Liver (tissue), 9 donors: Measurements from ENCODE around the gene TOMM7. TPM values are rescaled to one million over a fixed set of nuclear protein-coding genes. Genes with fewer than 3 reads are reported as not detected.

Source experiments
- DNase-seq: peaks from one replicate; pipeline ENCODE4 v3.0.0-alpha.2; 2017; ENCODE audit warnings: low spot score
- H3K27ac ChIP-seq, 2 donors: one replicate each; pipeline ENCODE4 v1.7.0; 2013; ENCODE audit warnings: inconsistent platforms in 2 of 2, low read length in 2 of 2, control low read depth in 1 of 2, low read depth in 1 of 2, mild to moderate bottlenecking in 1 of 2
- H3K27me3 ChIP-seq, 4 donors: one replicate each; pipeline versions ENCODE4 v1.6.1 to v1.7.0; 2013; ENCODE audit warnings: low read length in 3 of 4, inconsistent platforms in 1 of 4, mild to moderate bottlenecking in 1 of 4, moderate library complexity in 1 of 4; ENCODE audit not compliant: control insufficient read depth in 4 of 4, insufficient read depth in 4 of 4
- H3K36me3 ChIP-seq, 4 donors: one replicate each; pipeline versions ENCODE4 v1.6.1 to v1.7.0; 2013; ENCODE audit warnings: low read length in 3 of 4, mild to moderate bottlenecking in 3 of 4, low read depth in 1 of 4, moderate library complexity in 1 of 4; ENCODE audit not compliant: control insufficient read depth in 4 of 4, insufficient read depth in 3 of 4
- H3K4me1 ChIP-seq, 4 donors: one replicate each; pipeline versions ENCODE4 v1.6.1 to v1.7.0; 2013; ENCODE audit warnings: low read length in 3 of 4, mild to moderate bottlenecking in 3 of 4, moderate library complexity in 1 of 4; ENCODE audit not compliant: control insufficient read depth in 4 of 4, insufficient read depth in 4 of 4
- H3K4me3 ChIP-seq, 3 donors: one replicate each; pipeline versions ENCODE4 v1.6.1 to v1.7.0; 2013; ENCODE audit warnings: low read length in 3 of 3, control low read depth in 1 of 3, low read depth in 1 of 3, mild to moderate bottlenecking in 1 of 3
- H3K9ac ChIP-seq, 2 donors: one replicate each; pipeline ENCODE4 v1.7.0; 2013; ENCODE audit warnings: low read length in 2 of 2, mild to moderate bottlenecking in 2 of 2, moderate library complexity in 2 of 2, control low read depth in 1 of 2, low read depth in 1 of 2
- H3K9me3 ChIP-seq, 4 donors: one replicate each; pipeline versions ENCODE4 v1.6.1 to v1.7.0; 2013; ENCODE audit warnings: low read length in 3 of 4; ENCODE audit not compliant: control insufficient read depth in 4 of 4
- EGR1 ChIP-seq, 2 donors: IDR thresholded peaks; 2 replicates each; pipeline ENCODE4 v1.6.1; 2016 to 2018; ENCODE audit warnings: antibody characterized with exemption in 2 of 2, low read depth in 2 of 2
- FOXA1 ChIP-seq: IDR thresholded peaks from 2 replicates; pipeline ENCODE4 v1.6.1; 2016; ENCODE audit warnings: antibody characterized with exemption
- GABPA ChIP-seq, 2 donors: IDR thresholded peaks in 1 of 2; conservative IDR thresholded peaks in 1 of 2; 2 replicates each; pipeline ENCODE4 v1.6.1; 2016; ENCODE audit warnings: antibody characterized with exemption in 2 of 2, mild to moderate bottlenecking in 1 of 2, moderate library complexity in 1 of 2
- HNF4G ChIP-seq: IDR thresholded peaks from 2 replicates; pipeline ENCODE4 v1.6.1; 2016; ENCODE audit warnings: antibody characterized with exemption
- RXRA ChIP-seq, 2 donors: IDR thresholded peaks; 2 replicates each; pipeline ENCODE4 v1.6.1; 2017 to 2018; ENCODE audit warnings: antibody characterized with exemption in 2 of 2, mild to moderate bottlenecking in 1 of 2
- TAF1 ChIP-seq: conservative IDR thresholded peaks from 2 replicates; pipeline ENCODE4 v1.6.1; 2016; ENCODE audit warnings: antibody characterized with exemption, mild to moderate bottlenecking
- YY1 ChIP-seq: IDR thresholded peaks from 2 replicates; pipeline ENCODE4 v1.6.1; 2016; ENCODE audit warnings: antibody characterized with exemption, mild to moderate bottlenecking
- whole genome bisulfite sequencing: extraction: QIAGEN DNeasy Blood & Tissue Kit; methylation state at CpG from one replicate; pipeline ENCODE4 v1.1.7; 2013; 5-methylcytosine and 5-hydroxymethylcytosine counted together
- polyA plus RNA-seq, 2 donors: library from polyadenylated mRNA; stranded (reverse) in 1 of 2; unstranded in 1 of 2; fragments of 200-250 nt in 1 of 2; fragments of >200 nt in 1 of 2; fragmentation: Nextera tagmentation in 1 of 2; extraction: Ambion mirVana in 1 of 2; gene quantifications; one replicate each; pipeline versions ENCODE4 v1.2.1 to v1.2.3, GENCODE V29; 2013 to 2015
- total RNA-seq, 2 donors: library from RNA; depleted of rRNA; stranded (reverse); fragments of >200 nt; gene quantifications; one replicate each; pipeline ENCODE4 v1.2.3, GENCODE V29; 2014
- TF ChIP-seq, protein P1 (sequence below): IDR thresholded peaks from 2 replicates; pipeline ENCODE4 v1.6.1; 2016; ENCODE audit warnings: antibody characterized with exemption
- TF ChIP-seq, protein P2 (sequence below): IDR thresholded peaks from 2 replicates; pipeline ENCODE4 v1.6.1; 2016; ENCODE audit warnings: antibody characterized with exemption
- TF ChIP-seq, protein P3 (sequence below): IDR thresholded peaks from 2 replicates; pipeline ENCODE4 v1.6.1; 2016; ENCODE audit warnings: antibody characterized with exemption, mild to moderate bottlenecking
- TF ChIP-seq, protein P4 (sequence below): fragments of 150-350 bp; IDR thresholded peaks from 2 replicates; pipeline ENCODE4 v1.5.1; 2017; ENCODE audit warnings: improper control_type of control experiment, low read depth, low read length; ENCODE audit not compliant: missing input control
- donor health status: healthy.
- donor health status: healthy.
- donor health status: healthy.
- donor health status: healthy.
- donor health status: healthy.

TOMM7 gene
- total and polyA plus RNA-seq, 4 donors, result 39.2 to 271 (median 137) TPM

- no peak for DNase-seq
- H3K27ac ChIP-seq, result no peak overlapping the region
- H3K4me3 ChIP-seq, result no peak overlapping the region
- no peak overlapping the region for H3K9ac ChIP-seq
- WGBS, result 97% methylated on average over 1 of the region's 1 CpG
- peaks cover 4 to 21% (median 13%) of the 10 kb centered on the region in 4 donors for H3K4me1 ChIP-seq
- no peaks in the 10 kb centered on the region for H3K9me3 ChIP-seq
- TF ChIP-seq YY1 (no peak), TAF1 (no peak), HNF4G (no peak), FOXA1 (no peak), GABPA (IDR thresholded peaks at IDR 0.05 in 1 of 2, conservative IDR thresholded peaks at IDR 0.05 in 1 of 2) (no peak)
- TF ChIP-seq, protein P1, sequence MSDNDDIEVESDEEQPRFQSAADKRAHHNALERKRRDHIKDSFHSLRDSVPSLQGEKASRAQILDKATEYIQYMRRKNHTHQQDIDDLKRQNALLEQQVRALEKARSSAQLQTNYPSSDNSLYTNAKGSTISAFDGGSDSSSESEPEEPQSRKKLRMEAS, result no peak
- TF ChIP-seq, protein P2, sequence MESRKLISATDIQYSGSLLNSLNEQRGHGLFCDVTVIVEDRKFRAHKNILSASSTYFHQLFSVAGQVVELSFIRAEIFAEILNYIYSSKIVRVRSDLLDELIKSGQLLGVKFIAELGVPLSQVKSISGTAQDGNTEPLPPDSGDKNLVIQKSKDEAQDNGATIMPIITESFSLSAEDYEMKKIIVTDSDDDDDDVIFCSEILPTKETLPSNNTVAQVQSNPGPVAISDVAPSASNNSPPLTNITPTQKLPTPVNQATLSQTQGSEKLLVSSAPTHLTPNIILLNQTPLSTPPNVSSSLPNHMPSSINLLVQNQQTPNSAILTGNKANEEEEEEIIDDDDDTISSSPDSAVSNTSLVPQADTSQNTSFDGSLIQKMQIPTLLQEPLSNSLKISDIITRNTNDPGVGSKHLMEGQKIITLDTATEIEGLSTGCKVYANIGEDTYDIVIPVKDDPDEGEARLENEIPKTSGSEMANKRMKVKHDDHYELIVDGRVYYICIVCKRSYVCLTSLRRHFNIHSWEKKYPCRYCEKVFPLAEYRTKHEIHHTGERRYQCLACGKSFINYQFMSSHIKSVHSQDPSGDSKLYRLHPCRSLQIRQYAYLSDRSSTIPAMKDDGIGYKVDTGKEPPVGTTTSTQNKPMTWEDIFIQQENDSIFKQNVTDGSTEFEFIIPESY, result no peak
- TF ChIP-seq, protein P3, sequence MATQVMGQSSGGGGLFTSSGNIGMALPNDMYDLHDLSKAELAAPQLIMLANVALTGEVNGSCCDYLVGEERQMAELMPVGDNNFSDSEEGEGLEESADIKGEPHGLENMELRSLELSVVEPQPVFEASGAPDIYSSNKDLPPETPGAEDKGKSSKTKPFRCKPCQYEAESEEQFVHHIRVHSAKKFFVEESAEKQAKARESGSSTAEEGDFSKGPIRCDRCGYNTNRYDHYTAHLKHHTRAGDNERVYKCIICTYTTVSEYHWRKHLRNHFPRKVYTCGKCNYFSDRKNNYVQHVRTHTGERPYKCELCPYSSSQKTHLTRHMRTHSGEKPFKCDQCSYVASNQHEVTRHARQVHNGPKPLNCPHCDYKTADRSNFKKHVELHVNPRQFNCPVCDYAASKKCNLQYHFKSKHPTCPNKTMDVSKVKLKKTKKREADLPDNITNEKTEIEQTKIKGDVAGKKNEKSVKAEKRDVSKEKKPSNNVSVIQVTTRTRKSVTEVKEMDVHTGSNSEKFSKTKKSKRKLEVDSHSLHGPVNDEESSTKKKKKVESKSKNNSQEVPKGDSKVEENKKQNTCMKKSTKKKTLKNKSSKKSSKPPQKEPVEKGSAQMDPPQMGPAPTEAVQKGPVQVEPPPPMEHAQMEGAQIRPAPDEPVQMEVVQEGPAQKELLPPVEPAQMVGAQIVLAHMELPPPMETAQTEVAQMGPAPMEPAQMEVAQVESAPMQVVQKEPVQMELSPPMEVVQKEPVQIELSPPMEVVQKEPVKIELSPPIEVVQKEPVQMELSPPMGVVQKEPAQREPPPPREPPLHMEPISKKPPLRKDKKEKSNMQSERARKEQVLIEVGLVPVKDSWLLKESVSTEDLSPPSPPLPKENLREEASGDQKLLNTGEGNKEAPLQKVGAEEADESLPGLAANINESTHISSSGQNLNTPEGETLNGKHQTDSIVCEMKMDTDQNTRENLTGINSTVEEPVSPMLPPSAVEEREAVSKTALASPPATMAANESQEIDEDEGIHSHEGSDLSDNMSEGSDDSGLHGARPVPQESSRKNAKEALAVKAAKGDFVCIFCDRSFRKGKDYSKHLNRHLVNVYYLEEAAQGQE, result no peak
- no peaks in the 10 kb centered on the region for H3K27me3 ChIP-seq
- H3K36me3 ChIP-seq, result no peaks in the 10 kb centered on the region
Measured at GRCh38 chr7:22864301-22864700, 41.7 kb upstream of the TOMM7 start.

GRCh38 chr7:22863156-22863899, 40.7 kb upstream of the TOMM7 start:
- Histone ChIP-seq H3K9me3 (no peaks in the 10 kb centered on the region), H3K36me3 (peaks cover 0 to 2% (median under 1%) of the 10 kb centered on the region in 4 donors), H3K4me3 (no peak overlapping the region), H3K9ac (no peak overlapping the region), H3K27ac (no peak overlapping the region), H3K27me3 (no peaks in the 10 kb centered on the region), H3K4me1 (peaks cover 4 to 22% (median 13%) of the 10 kb centered on the region in 4 donors)
- no peak for DNase-seq
- 96% methylated on average over 8 of the region's 8 CpGs for WGBS
- TF ChIP-seq RXRA (IDR thresholded peaks at IDR 0.05) (no peak), HNF4G (no peak), YY1 (no peak), EGR1 (IDR thresholded peaks at IDR 0.05; ENCODE audit: low read depth in 2 of 2) (no peak)
- TF ChIP-seq, protein P4, sequence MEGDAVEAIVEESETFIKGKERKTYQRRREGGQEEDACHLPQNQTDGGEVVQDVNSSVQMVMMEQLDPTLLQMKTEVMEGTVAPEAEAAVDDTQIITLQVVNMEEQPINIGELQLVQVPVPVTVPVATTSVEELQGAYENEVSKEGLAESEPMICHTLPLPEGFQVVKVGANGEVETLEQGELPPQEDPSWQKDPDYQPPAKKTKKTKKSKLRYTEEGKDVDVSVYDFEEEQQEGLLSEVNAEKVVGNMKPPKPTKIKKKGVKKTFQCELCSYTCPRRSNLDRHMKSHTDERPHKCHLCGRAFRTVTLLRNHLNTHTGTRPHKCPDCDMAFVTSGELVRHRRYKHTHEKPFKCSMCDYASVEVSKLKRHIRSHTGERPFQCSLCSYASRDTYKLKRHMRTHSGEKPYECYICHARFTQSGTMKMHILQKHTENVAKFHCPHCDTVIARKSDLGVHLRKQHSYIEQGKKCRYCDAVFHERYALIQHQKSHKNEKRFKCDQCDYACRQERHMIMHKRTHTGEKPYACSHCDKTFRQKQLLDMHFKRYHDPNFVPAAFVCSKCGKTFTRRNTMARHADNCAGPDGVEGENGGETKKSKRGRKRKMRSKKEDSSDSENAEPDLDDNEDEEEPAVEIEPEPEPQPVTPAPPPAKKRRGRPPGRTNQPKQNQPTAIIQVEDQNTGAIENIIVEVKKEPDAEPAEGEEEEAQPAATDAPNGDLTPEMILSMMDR, result no peak
